AG04450 (cell line): ENCODE measurements around the gene DOCK8. TPM values are rescaled to one million over a fixed set of nuclear protein-coding genes. Genes with fewer than 3 reads are reported as not detected.

Source experiments
- CTCF ChIA-PET: fragments of 300-600, 350-600 bp; formaldehyde crosslinking; extraction: SDS; loops from one replicate; lab custom pipeline; 2022; ENCODE audit warnings: antibody characterized with exemption, inconsistent platforms; lab: Charles Lee
- POLR2A ChIA-PET: fragments of 350-600 bp; formaldehyde crosslinking; extraction: SDS; loops from one replicate; lab custom pipeline; 2021; ENCODE audit warnings: antibody characterized with exemption, inconsistent platforms; lab: Yijun Ruan, JAX
- DNase-seq: peaks from one replicate; pipeline ENCODE4 v3.0.0-alpha.2; 2011; ENCODE audit warnings: low read depth, low spot score
- H3K27ac ChIP-seq: one replicate; pipeline ENCODE4 v1.5.1; 2012; ENCODE audit warnings: low read depth, low read length, control low read depth
- H3K27me3 ChIP-seq: one replicate; pipeline ENCODE4 v1.6.0; 2012; ENCODE audit warnings: low read length; ENCODE audit not compliant: control insufficient read depth, insufficient read depth
- H3K4me3 ChIP-seq: 2 replicates; pipeline ENCODE4 v1.5.1; 2011; ENCODE audit warnings: mild to moderate bottlenecking, low read depth, low read length, control low read depth
- H3K9me3 ChIP-seq: 2 replicates; pipeline ENCODE4 v1.5.1; 2012; ENCODE audit warnings: low read length; ENCODE audit not compliant: control insufficient read depth, insufficient read depth
- CTCF ChIP-seq: IDR thresholded peaks from 2 replicates; pipeline ENCODE4 v1.5.1; 2011; ENCODE audit warnings: low read depth, low read length, control low read depth, inconsistent platforms
- polyA plus RNA-seq: library from polyadenylated mRNA; depleted of rRNA; stranded (reverse); fragments of >200 nt; gene quantifications from 2 replicates; pipeline ENCODE4 v1.2.3, GENCODE V29; 2011

The DOCK8 gene
- polyA plus RNA-seq, 1 experiment, result not detected

- no peak for TF ChIP-seq CTCF
- Histone ChIP-seq H3K27me3 (peaks cover 4% of the 10 kb centered on the region), H3K27ac (no peak overlapping the region), H3K4me3 (no peak overlapping the region), H3K9me3 (no peaks in the 10 kb centered on the region)
- ChIA-PET POLR2A (no interaction called here), CTCF (no interaction called here)
- DNase-seq, result no peak
These were observed 229.9 kb downstream of the DOCK8 start for GRCh38 chr9:444528-444927.

GRCh38 chr9:445033-445432 is 230.4 kb downstream of the DOCK8 start:
- no peak for TF ChIP-seq CTCF
- H3K4me3 ChIP-seq, result no peak overlapping the region
- DNase-seq, result no peak
- H3K27ac ChIP-seq, result no peak overlapping the region
- peaks cover 4% of the 10 kb centered on the region for H3K27me3 ChIP-seq
- H3K9me3 ChIP-seq, result no peaks in the 10 kb centered on the region
- ChIA-PET POLR2A (no interaction called here), CTCF (no interaction called here)

- TF ChIP-seq CTCF, result no peak
- DNase-seq, result no peak
- peaks cover 4% of the 10 kb centered on the region for H3K27me3 ChIP-seq
- no peak overlapping the region for H3K4me3 ChIP-seq
- CTCF ChIA-PET, result no interaction called here
- POLR2A ChIA-PET, result no interaction called here
- no peaks in the 10 kb centered on the region for H3K9me3 ChIP-seq
- H3K27ac ChIP-seq, result no peak overlapping the region
These were observed 231.5 kb downstream of the DOCK8 start for GRCh38 chr9:446074-446699.

- TF ChIP-seq CTCF, result no peak
- H3K4me3 ChIP-seq, result no peak overlapping the region
- H3K27ac ChIP-seq, result no peak overlapping the region
- POLR2A ChIA-PET, result no interaction called here
- no peak for DNase-seq
- H3K9me3 ChIP-seq, result no peaks in the 10 kb centered on the region
- CTCF ChIA-PET, result no interaction called here
- peaks cover 4% of the 10 kb centered on the region for H3K27me3 ChIP-seq
These were observed 232.8 kb downstream of the DOCK8 start for GRCh38 chr9:447230-448025.

GRCh38 chr9:450057-450456 is 235.4 kb downstream of the DOCK8 start:
- POLR2A ChIA-PET, result no interaction called here
- Histone ChIP-seq H3K4me3 (no peak overlapping the region), H3K9me3 (no peaks in the 10 kb centered on the region), H3K27me3 (peaks cover 4% of the 10 kb centered on the region), H3K27ac (no peak overlapping the region)
- TF ChIP-seq CTCF, result no peak
- CTCF ChIA-PET, result no interaction called here
- no peak for DNase-seq
